GM21528 (cell line): ENCODE results near the gene TNFRSF18.
"Not testable (repeated sequence)": the region's sequence is repeated elsewhere in the genome, so short reads cannot be mapped to it uniquely, and the experiment has no call there.

Experiments used
- ATAC-seq: cut with Tn5 transposase; IDR thresholded peaks from one replicate; pipeline ENCODE4 v1.9.1; 2021; ENCODE audit warnings: mild to moderate bottlenecking, moderate library complexity; ENCODE audit not compliant: unreplicated experiment, low FRiP score

Gene TNFRSF18

DNA sequence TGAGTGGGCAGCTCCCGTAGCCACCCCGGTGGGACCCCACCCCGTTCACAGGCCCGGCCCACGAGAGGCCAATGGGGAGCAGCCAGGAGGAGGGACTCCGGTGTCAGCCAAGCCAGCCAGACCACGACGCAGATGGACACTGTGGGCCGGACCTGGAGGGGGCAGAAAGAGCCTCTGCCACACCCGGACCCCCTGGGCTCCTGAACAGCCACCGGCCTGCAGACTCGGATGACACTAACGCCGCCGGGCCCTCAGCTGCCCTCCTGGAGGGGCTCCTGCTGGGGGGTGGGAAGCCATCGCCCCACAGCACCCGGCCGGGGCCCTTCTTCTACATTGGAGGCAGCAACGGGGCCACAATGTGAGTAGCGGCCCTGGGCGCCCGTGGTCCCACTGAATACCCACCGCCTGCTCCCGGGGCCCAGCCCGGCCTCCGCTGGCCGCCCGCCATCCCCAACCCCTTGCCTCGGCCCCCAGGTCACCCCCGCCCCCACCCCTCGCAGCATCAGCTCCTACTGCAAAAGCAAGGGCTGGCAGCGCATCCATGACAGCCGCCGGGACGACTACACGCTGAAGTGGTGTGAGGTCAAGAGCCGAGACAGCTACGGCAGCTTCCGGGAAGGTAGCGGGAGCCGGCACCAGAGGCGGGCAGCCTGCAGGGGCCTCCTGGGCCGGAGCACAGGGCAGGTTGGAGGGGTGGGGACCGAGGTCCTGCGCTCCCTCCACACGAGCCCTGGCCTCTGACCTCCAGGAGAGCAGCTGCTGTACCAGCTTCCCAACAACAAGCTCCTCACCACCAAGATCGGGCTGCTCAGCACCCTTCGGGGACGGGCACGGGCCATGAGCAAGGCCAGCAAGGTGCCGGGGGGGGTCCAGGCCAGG, 26.2 kb downstream of the TNFRSF18 start:
- no peak for ATAC-seq

GRCh38 chr1:1179346-1179982, 26.9 kb downstream of the TNFRSF18 start:
- no peak for ATAC-seq

- ATAC-seq = no peak
Measured at GRCh38 chr1:1178794-1179331, 27.5 kb downstream of the TNFRSF18 start.

DNA sequence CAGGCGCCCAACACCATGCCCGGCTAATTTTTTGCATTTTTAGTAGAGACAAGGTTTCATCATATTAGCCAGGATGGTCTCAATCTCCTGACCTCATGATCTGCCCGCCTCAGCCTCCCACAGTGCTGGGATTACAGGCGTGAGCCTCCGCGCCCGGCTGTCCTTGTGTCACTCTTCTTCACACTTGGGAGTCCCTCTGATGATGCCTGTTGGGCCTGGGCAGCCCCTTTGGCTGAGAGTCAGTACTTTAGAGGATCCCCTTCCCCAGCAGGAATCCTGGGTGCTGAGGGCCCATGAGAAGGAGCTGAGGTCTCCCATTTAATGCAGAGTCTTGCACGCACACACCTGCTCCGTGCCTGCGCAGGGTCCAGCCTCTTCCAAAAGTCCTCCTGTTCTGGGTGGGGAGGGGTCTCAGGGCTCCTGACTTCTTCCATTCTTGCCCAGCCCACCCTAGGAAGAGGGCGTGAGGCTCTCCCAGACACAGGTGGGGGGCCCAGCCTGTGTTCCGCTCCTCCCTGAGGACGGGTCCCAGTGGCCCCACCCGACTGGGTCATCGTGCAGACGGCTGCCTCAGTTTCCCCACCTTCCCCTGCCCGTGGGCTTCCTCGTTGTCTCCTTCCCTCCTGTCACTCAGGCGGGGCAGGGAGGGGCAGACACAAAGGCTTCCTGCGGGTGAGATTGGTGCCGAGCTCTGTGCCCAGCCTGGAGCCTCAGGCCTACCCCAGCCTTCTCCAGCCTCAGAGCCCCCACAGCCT, 28.8 kb downstream of the TNFRSF18 start:
- no peak for ATAC-seq

GRCh38 chr1:1176931-1177330, 29.5 kb downstream of the TNFRSF18 start:
- ATAC-seq = no peak

GRCh38 chr1:1176063-1176761, 30.2 kb downstream of the TNFRSF18 start:
- not testable (repeated sequence) for ATAC-seq

DNA sequence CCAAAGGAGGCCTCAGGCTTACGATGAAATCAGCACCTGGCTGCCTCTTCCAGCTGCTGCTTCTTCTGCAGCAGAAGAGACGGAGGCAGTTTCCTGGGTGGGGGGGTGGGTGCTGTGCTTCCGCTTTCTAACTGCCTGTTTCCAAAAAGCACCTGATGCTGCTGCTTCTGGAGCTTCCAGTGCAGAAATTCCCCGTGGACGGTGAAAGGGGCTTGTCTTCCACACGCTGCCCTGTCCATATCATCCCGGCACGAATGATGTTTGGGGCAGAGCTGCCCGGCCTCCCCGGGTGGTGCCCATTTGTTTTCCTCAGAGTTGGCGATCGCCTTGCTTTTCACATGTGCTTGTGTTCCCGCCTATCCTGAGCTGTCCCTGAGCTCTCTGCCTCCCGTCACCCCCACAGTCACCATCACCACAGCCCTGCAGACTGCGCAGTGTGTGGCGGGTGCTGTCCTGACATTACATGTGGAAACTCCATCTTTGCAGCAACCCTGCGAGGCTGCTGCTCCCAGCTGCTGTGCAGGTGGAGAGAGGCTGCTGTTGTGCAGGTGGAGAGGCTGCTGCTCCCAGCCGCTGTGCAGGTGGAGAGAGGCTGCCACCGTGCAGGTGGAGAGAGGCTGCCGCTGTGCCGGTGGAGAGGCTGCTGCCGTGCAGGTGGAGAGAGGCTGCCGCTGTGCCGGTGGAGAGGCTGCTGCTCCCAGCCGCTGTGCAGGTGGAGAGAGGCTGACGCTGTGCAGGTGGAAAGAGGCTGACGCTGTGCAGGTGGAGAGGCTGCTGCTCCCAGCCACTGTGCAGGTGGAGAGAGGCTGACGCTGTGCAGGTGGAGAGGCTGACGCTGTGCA, 30.9 kb downstream of the TNFRSF18 start:
- no peak for ATAC-seq

DNA sequence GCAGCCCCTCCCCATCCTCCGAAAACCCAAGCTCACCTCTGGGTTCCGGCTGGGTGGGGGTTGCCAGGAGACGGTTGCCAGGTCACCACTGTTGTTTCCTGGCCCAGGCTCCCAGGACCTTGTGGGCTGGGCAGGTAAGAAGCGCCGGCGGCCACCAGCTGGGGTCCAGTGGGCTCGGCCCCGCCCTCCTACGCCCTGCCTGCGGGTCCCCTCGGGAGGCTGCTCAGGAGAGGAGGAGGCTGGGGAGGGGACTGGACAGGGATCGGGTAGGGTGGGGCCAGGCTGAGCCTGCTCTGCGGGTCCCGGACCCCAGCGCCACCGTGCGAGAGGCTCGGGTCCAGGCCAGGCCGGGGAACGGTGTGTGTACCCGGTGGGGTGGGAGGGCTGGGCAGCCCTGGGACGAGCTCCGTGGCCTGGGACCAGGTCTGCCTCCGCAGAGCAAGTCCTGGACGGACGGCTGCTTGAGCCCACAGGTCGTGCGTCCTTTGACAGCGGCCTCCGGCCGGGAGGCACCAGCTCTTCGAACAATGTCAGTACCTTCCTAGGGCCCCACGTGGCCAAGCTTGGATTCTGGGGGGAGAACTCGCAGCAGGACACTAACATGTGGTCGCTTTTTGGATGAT, 32.5 kb downstream of the TNFRSF18 start, which contains the start of gene TTLL10:
TSS of gene TTLL10 (plus strand) at position 88 of the 623 bp plus-strand sequence. CDS start 5,336 bp downstream, outside the sequence.
- no peak for ATAC-seq

GRCh38 chr1:1173061-1173792, 33.2 kb downstream of the TNFRSF18 start:
- no peak for ATAC-seq

DNA sequence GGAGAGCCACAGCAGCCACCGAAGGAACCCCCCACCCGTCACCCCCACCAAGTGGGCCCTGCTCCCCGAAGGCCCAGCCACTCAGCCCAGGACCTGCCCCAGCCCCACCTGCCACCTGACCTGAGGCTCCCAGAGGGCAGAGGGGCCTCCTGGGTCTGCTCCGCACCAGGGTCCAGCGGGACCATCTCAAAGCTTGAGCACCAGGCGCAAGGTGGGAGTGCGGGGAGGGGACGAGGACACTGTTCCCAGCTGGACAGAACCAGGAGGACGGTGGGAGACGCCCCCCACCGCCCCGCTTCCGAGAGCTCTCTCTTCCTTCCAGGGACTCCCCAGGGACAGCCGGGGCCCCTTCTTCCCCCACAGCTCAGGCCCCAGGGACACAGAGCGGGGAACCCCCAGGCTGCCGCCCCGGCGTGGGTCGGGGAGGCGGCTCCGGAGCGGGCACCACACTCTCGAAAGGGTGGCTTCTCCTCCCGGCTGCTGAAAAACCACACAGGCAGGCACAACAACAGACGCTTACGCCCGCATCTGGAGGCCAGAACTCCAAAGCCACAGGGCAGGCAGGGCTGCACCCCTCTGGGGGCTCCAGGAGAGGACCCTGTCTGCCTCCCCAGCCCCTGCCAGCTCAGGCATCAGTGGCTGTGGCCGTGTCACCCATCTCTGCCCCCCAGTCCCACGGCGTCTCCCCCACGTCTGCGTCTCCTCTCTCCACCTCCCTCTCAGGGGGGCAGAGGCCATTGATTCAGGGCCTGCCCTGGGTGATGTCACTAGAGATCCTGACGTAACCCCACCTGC, 34.6 kb downstream of the TNFRSF18 start:
- no peak for ATAC-seq

GRCh38 chr1:1171161-1171545, 35.2 kb downstream of the TNFRSF18 start:
- no peak for ATAC-seq

GRCh38 chr1:1170215-1171091, 35.9 kb downstream of the TNFRSF18 start:
- ATAC-seq = no peak

DNA sequence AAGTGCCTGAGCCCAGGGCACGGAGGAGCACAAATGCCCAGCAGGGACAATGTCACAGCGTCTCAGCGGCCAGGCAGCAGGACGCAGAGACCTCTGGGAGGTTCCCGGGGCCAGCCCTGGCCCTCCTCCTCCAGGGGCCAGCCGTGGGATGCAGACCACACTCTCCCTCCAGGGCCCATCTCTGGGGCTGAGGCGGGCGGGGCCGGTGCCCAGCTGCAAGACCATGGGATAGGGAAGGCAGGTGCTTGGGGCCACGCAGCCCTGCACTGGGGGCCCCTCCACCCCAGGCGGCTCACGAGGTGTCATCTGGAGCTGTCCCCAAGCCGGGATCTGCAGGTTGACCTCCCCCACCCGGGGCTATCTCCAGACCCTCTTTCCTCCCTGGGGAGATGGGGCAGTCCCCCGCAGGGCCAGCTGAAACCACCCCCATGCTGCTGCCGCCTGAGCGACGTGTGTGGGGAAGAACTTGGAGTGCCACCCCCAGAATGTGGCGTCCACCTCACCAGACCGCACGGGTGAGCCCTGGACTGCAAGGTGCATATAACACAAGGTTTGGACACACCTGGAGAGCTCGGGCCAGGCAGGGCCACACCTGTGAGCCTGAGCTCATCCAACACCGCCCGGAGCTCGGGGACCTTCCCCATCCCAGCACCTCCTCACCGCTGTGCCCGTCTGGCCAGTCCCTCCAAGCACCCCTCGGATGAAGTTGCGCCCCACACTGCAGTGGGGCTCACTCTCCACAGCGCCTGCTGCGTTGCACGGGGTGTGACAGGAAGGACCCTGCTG, 36.8 kb downstream of the TNFRSF18 start:
- no peak for ATAC-seq

GRCh38 chr1:1168451-1169411, 37.7 kb downstream of the TNFRSF18 start:
- no peak for ATAC-seq
